HepG2 (cell line): ENCODE data around the gene ZNF557. TPM values are rescaled to one million over a fixed set of nuclear protein-coding genes. Genes with fewer than 3 reads are reported as not detected.

Source experiments
- ATF7 ChIP-seq, 2 experiments: fragments of 450-650 bp in 1 of 2; sonication (generic) in 1 of 2; formaldehyde crosslinking in 1 of 2; IDR thresholded peaks; 2 replicates each; pipeline versions ENCODE4 v1.4.0 to v1.6.1; 2016 to 2020; ENCODE audit warnings: antibody characterized with exemption in 1 of 2, mild to moderate bottlenecking in 1 of 2, missing genetic modification reagents in 1 of 2
- CHCHD3 ChIP-seq: sonication (generic); formaldehyde crosslinking; IDR thresholded peaks from 2 replicates; pipeline ENCODE4 v1.8.0; 2022; ENCODE audit warnings: mild to moderate bottlenecking, missing genetic modification reagents, moderate library complexity
- HCFC1 ChIP-seq: fragments of 150-350 bp; IDR thresholded peaks from 2 replicates; pipeline ENCODE4 v1.6.1; 2014; ENCODE audit warnings: low read depth, low read length
- KMT2A ChIP-seq: sonication (generic); formaldehyde crosslinking; IDR thresholded peaks from 2 replicates; pipeline ENCODE4 v1.4.0; 2020; ENCODE audit warnings: missing genetic modification reagents
- MYC ChIP-seq: sonication (generic); formaldehyde crosslinking; IDR thresholded peaks from 2 replicates; pipeline ENCODE4 v1.9.0; 2021; ENCODE audit warnings: missing genetic modification reagents, borderline replicate concordance
- NCOR1 ChIP-seq: fragments of 200-600 bp; sonication (generic); IDR thresholded peaks from 2 replicates; pipeline ENCODE4 v1.7.0; 2017; ENCODE audit warnings: antibody characterized with exemption, low read length, borderline replicate concordance
- PHF5A ChIP-seq: IDR thresholded peaks from one replicate; pipeline ENCODE4 v1.6.1; 2018; ENCODE audit warnings: low read depth, missing genetic modification reagents; ENCODE audit not compliant: unreplicated experiment
- PPARG ChIP-seq: conservative IDR thresholded peaks from 2 replicates; pipeline ENCODE4 v1.6.1; 2016; ENCODE audit warnings: missing biosample characterization, missing genetic modification reagents
- SAP130 ChIP-seq: IDR thresholded peaks from 2 replicates; pipeline ENCODE4 v1.6.1; 2016; ENCODE audit warnings: low read depth
- SIN3A ChIP-seq: IDR thresholded peaks from 2 replicates; pipeline ENCODE4 v1.6.1; 2011; ENCODE audit warnings: low read depth, mild to moderate bottlenecking, control low read depth, low read length, borderline replicate concordance
- STAT5B ChIP-seq: sonication (generic); formaldehyde crosslinking; IDR thresholded peaks from 2 replicates; pipeline ENCODE4 v1.4.0; 2020; ENCODE audit warnings: missing genetic modification reagents
- ZMAT3 ChIP-seq: sonication (generic); formaldehyde crosslinking; conservative IDR thresholded peaks from 2 replicates; pipeline ENCODE4 v1.7.0; 2021; ENCODE audit warnings: missing genetic modification reagents
- ZNF256 ChIP-seq: sonication (generic); formaldehyde crosslinking; conservative IDR thresholded peaks from 2 replicates; pipeline ENCODE4 v1.4.0; 2020; ENCODE audit warnings: missing genetic modification reagents
- ZNF891 ChIP-seq: sonication (generic); formaldehyde crosslinking; IDR thresholded peaks from 2 replicates; pipeline ENCODE4 v1.5.0; 2020; ENCODE audit warnings: mild to moderate bottlenecking, missing genetic modification reagents
- ZSCAN31 ChIP-seq: sonication (generic); formaldehyde crosslinking; IDR thresholded peaks from 2 replicates; pipeline ENCODE4 v1.5.0; 2020; ENCODE audit warnings: low read depth, mild to moderate bottlenecking, missing genetic modification reagents
- polyA plus RNA-seq, 8 experiments: library from polyadenylated mRNA; depleted of rRNA in 3 of 8; stranded (reverse) in 7 of 8; unstranded in 1 of 8; fragments of >200 nt; fragmentation: Illumina TruSeq in 4 of 8; extraction: Trizol in 4 of 8; gene quantifications; 2 replicates each; pipeline versions ENCODE4 v1.2.1 to v1.2.3, GENCODE V29; 2011 to 2016; ENCODE audit warnings: low read depth in 4 of 8, missing spikeins in 1 of 8, mixed read lengths in 1 of 8; ENCODE audit not compliant: insufficient read depth in 1 of 8
- total RNA-seq, 5 experiments: library from RNA; depleted of rRNA; stranded (reverse); fragments of >200 nt; fragmentation: Illumina TruSeq; extraction: Trizol; gene quantifications; 2 replicates each; pipeline ENCODE4 v1.2.3, GENCODE V29; 2016; ENCODE audit warnings: low read depth in 1 of 5
- TF ChIP-seq, protein P1 (sequence below): IDR thresholded peaks from 2 replicates; pipeline ENCODE4 v1.6.1; 2012; ENCODE audit warnings: low read length, improper control_type of control experiment
- TF ChIP-seq, protein P2 (sequence below): sonication (generic); formaldehyde crosslinking; IDR thresholded peaks from 2 replicates; pipeline ENCODE4 v1.5.1; 2020; ENCODE audit warnings: mild to moderate bottlenecking, moderate library complexity, missing genetic modification reagents
- TF ChIP-seq, protein P3 (sequence below): sonication (generic); formaldehyde crosslinking; IDR thresholded peaks from 2 replicates; pipeline ENCODE4 v1.8.1; 2023; ENCODE audit warnings: missing genetic modification reagents, mild to moderate bottlenecking, borderline replicate concordance
- TF ChIP-seq, protein P4 (sequence below): sonication (generic); formaldehyde crosslinking; IDR thresholded peaks from 2 replicates; pipeline ENCODE4 v1.4.0; 2020; ENCODE audit warnings: missing genetic modification reagents, borderline replicate concordance

The ZNF557 gene
- total and polyA plus RNA-seq, 2 of the 13 experiments (the other 11 are each of a cell fraction or from before 2014, with no cell fraction given), result 2.1 to 7.8 TPM

DNA sequence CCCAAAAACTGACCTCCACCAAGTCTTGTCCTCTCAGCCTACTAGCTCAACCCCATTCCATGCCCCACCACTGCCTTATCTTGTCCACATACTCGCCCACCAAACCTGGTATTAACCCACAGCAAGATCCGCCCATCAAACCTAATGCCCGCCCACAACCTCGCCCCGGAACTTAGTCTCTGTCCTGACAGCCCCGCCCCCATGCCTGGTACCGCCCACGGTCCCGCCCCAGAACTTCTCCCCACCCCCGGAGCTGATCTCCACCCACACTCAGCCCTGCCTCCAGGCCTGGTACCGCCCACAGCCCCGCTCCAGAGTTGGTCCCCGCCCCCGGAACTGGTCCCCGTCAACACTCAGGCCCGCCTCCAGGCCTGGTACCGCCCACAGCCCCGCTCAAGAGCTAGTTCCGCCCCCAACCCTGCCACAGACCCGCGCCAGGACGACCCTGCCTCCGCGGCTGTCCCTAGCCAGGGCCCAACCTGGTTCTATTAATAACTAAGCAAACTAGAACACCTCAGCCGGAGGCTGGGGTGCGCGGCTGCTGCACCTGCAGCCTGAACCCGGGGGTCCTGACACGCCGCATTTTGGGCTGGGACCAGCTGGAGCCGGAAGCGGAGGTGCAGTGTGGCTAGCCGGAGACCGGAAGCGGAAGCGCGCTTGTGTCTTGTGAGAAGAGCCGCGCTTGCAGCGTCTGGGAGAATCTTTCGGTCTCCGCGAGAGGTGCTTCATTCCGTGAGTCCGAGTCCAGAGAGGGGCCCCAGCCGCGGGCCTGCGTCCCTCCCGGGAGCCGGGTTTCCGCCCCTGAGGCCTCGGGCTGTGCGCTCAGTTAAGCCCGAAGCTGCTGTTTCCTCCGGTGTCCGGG, at the start of gene ZNF557 (continued):
- no peak for TF ChIP-seq ATF7 (IDR thresholded peaks at IDR 0.05)
- no peak for TF ChIP-seq ATF7 (CRISPR knock-in tag; IDR thresholded peaks at IDR 0.05)
- TF ChIP-seq NCOR1, result no peak; the same call in 1 of the 2 replicates
- peak; percentile 64; the same call in 1 of the 2 replicates for TF ChIP-seq KMT2A (CRISPR knock-in tag)
- TF ChIP-seq ZNF891 (CRISPR knock-in tag), result no peak; the same call in 1 of the 2 replicates
- TF ChIP-seq CHCHD3, result no peak
- TF ChIP-seq, protein P1, sequence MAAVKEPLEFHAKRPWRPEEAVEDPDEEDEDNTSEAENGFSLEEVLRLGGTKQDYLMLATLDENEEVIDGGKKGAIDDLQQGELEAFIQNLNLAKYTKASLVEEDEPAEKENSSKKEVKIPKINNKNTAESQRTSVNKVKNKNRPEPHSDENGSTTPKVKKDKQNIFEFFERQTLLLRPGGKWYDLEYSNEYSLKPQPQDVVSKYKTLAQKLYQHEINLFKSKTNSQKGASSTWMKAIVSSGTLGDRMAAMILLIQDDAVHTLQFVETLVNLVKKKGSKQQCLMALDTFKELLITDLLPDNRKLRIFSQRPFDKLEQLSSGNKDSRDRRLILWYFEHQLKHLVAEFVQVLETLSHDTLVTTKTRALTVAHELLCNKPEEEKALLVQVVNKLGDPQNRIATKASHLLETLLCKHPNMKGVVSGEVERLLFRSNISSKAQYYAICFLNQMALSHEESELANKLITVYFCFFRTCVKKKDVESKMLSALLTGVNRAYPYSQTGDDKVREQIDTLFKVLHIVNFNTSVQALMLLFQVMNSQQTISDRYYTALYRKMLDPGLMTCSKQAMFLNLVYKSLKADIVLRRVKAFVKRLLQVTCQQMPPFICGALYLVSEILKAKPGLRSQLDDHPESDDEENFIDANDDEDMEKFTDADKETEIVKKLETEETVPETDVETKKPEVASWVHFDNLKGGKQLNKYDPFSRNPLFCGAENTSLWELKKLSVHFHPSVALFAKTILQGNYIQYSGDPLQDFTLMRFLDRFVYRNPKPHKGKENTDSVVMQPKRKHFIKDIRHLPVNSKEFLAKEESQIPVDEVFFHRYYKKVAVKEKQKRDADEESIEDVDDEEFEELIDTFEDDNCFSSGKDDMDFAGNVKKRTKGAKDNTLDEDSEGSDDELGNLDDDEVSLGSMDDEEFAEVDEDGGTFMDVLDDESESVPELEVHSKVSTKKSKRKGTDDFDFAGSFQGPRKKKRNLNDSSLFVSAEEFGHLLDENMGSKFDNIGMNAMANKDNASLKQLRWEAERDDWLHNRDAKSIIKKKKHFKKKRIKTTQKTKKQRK, result no peak
- no peak for TF ChIP-seq PPARG (CRISPR knock-in tag)
- TF ChIP-seq, protein P2, sequence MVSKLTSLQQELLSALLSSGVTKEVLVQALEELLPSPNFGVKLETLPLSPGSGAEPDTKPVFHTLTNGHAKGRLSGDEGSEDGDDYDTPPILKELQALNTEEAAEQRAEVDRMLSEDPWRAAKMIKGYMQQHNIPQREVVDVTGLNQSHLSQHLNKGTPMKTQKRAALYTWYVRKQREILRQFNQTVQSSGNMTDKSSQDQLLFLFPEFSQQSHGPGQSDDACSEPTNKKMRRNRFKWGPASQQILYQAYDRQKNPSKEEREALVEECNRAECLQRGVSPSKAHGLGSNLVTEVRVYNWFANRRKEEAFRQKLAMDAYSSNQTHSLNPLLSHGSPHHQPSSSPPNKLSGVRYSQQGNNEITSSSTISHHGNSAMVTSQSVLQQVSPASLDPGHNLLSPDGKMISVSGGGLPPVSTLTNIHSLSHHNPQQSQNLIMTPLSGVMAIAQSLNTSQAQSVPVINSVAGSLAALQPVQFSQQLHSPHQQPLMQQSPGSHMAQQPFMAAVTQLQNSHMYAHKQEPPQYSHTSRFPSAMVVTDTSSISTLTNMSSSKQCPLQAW (CRISPR knock-in tag), result peak; percentile 83
- TF ChIP-seq MYC, result peak; percentile 80; the same call in 1 of the 2 replicates
- no peak for TF ChIP-seq PHF5A (CRISPR knock-in tag)
- TF ChIP-seq SAP130 (CRISPR knock-in tag), result peak; percentile 95
- TF ChIP-seq ZSCAN31, result no peak
- TF ChIP-seq, protein P3, sequence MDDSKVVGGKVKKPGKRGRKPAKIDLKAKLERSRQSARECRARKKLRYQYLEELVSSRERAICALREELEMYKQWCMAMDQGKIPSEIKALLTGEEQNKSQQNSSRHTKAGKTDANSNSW (CRISPR knock-in tag), result no peak
- TF ChIP-seq SIN3A, result peak; percentile 83; the same call in 1 of the 2 replicates
- TF ChIP-seq, protein P4, sequence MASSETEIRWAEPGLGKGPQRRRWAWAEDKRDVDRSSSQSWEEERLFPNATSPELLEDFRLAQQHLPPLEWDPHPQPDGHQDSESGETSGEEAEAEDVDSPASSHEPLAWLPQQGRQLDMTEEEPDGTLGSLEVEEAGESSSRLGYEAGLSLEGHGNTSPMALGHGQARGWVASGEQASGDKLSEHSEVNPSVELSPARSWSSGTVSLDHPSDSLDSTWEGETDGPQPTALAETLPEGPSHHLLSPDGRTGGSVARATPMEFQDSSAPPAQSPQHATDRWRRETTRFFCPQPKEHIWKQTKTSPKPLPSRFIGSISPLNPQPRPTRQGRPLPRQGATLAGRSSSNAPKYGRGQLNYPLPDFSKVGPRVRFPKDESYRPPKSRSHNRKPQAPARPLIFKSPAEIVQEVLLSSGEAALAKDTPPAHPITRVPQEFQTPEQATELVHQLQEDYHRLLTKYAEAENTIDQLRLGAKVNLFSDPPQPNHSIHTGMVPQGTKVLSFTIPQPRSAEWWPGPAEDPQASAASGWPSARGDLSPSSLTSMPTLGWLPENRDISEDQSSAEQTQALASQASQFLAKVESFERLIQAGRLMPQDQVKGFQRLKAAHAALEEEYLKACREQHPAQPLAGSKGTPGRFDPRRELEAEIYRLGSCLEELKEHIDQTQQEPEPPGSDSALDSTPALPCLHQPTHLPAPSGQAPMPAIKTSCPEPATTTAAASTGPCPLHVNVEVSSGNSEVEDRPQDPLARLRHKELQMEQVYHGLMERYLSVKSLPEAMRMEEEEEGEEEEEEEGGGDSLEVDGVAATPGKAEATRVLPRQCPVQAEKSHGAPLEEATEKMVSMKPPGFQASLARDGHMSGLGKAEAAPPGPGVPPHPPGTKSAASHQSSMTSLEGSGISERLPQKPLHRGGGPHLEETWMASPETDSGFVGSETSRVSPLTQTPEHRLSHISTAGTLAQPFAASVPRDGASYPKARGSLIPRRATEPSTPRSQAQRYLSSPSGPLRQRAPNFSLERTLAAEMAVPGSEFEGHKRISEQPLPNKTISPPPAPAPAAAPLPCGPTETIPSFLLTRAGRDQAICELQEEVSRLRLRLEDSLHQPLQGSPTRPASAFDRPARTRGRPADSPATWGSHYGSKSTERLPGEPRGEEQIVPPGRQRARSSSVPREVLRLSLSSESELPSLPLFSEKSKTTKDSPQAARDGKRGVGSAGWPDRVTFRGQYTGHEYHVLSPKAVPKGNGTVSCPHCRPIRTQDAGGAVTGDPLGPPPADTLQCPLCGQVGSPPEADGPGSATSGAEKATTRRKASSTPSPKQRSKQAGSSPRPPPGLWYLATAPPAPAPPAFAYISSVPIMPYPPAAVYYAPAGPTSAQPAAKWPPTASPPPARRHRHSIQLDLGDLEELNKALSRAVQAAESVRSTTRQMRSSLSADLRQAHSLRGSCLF (CRISPR knock-in tag), result no peak
- no peak for TF ChIP-seq STAT5B (CRISPR knock-in tag)
- peak; percentile 76; the same call in 1 of the 2 replicates for TF ChIP-seq ZMAT3 (CRISPR knock-in tag)
- no peak for TF ChIP-seq HCFC1
- no peak for TF ChIP-seq ZNF256 (CRISPR knock-in tag)
